ENCODE measurements around the gene STEAP2.

DNA sequence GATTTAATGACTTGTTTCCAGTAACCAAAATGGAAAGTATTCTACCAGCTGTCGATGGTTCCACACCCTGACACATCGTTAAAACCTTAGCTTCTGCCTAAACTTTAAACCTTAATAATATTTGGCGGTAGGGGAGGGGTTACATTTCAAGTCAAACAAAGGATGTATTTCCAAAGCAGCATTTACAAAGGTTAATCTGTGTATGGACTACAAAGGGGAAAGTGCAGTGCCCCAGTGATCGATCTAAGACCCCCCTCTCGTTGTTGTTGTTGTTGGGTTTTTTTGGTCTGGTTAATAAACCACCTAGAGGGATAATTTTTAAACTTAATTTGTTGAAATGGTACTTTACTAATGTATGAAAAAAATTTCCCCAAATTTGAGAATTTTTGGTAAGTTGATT lies 1.1 kb upstream of the STEAP2 start:
- no peak for TF ChIP-seq CTCF (IDR thresholded peaks at IDR 0.05)
- TF ChIP-seq POLR2A (IDR thresholded peaks at IDR 0.05): no peak

Data from esophagus squamous epithelium (tissue), 4 donors.